NCI-H146 treated with DMSO at 0.1 percent for 48 hours (cell line): ENCODE measurements around the gene XAB2.
A peak's percentile ranks its signal among the peaks of the same experiment; 100 is the strongest.

ENCODE experiments used
- DNase-seq: peaks from one replicate; lab custom pipeline; 2025; ENCODE audit not compliant: unreplicated experiment; lab: John Stamatoyannopoulos, UW

The XAB2 gene

GRCh38 chr19:7629347-7630054 is at the start of gene XAB2, which contains the start of gene PET100:
TSS of gene XAB2 (minus strand) at chr19:7629545. CDS start at chr19:7629527, 18 bp downstream.
TSS of gene PET100 (plus strand) at chr19:7629793. CDS start at chr19:7629834, 41 bp downstream.
- DNase-seq = peak; percentile 94

- no peak for DNase-seq
Observed at GRCh38 chr19:7677669-7678311, 48.4 kb upstream of the XAB2 start.

DNA sequence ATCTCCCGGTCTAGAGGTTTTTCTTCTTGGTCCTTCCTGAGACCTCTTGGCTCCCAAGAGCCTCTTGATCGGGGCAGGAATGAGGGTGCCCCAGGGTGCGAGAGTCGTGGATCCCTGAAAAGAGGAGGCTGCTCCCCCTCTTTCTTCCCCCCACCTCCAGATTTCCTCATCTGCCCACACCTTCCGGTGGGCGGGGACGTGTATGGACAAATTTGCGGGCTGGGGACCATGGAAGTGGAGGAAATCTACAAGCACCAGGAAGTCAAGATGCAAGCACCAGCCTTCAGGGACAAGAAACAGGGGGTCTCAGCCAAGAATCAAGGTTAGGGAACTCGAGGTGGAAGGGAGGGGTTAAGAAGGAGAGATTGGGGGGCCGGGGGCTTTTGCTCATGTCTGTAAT is 47.5 kb upstream of the XAB2 start, which contains the start of gene MCEMP1:
MCEMP1 (plus strand) TSS at position 237 of the 400 bp plus-strand sequence; CDS start at position 268, 31 bp downstream.
- DNase-seq = no peak

DNA sequence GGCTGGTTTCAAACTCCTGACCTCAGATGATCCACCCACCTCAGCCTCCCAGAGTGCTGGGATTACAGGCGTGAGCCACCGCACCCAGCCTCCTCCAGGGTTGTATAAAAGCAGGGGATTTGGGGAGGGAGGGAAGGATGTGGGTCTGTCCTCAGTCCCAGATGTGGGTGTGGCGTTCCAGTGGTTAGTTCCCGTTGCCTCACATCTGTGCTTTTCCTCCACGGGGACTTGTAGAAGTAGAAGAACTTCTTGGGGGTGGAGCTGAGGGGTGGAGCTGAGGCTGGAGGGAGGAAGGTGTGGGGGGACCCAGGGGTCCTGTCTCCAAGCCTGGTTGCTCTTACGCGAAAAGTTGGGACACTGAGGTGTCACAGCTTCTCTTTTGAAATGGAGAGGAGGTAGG is 47.0 kb upstream of the XAB2 start:
- DNase-seq = no peak

DNA sequence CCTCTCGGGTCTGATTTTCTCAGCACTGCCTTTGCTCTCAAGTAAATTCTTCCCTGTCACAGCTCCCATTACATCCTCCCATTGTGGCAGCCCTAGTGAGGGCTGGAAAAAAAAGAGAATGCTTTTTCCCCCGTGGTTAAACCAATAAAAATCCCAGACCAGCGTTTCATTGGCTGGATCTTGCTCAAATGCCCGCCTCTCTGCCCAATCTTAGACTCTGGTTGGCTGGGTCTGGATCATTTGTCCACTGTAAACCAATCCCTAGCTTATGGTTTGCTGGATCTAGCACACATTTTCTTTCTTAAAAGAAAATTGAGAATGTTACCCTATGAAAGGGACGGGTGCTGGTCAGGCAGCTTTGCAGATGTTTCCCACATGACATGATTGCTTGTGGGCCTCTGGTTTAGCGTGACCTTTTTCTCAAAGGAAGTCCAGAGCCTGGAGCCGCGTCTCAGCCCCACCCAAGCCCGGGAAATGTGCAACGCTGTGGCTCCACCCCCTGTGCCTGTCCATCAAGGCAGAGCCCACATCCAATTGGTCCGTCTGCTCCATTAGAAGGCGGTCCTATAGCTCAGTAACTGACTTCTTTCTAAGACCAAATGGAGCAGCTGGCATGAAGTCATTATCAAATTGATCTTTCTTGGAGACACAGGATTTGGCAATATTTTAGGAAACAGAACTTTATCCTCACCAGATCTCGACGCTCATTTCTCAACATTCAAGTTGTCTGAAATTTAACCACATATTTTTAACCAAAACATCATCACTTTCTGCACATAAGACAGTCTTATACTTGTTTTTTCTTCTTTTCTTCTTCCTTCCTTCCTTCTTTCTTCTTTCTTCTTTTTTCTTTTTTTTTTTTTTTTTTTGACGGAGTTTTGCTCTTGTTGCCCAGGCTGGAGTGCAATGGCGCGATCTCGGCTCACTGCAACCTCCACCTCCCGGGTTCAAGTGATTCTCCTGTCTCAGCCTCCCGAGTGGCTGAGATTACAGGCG is 45.0 kb upstream of the XAB2 start:
- peak; percentile 21 for DNase-seq

DNA sequence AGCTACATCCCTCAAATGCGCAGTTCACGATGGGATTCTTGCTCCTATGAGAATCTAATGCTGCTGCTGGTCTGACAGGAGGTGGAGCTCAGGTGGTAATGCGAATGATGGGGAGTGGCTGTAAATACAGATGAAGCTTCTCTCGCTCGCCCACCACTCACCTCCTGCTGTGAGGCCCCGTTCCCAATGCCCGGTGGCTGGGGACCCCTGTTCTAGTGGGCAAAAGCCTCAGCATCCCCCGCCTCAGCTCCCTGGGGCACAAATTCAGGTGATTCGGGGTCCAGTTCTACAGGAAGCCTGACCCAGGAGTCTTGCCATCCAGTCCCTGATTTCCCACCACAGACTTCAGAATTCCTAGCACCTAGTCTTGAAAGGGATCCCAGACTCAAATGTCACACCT is 43.2 kb upstream of the XAB2 start:
- no peak for DNase-seq

DNA sequence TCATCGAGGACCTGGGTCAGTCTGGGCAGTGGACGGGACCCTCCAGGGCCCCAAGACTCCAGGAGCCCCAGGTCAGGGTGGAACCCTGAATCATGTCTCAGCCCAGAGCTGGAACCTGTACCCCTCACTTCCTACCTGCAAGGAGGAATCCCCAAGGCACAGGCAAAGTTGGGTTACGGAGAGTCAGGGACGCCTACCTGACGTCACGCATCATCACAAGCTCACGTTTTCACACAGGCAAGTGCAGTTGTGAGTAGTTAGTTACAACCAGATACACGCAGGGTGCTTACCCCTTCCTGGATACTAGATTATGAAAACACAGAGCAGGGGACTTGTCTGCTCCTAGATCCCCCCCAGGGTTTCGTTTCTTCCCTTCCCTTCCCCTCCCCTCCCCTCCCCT is 41.4 kb upstream of the XAB2 start:
- DNase-seq = no peak

DNA sequence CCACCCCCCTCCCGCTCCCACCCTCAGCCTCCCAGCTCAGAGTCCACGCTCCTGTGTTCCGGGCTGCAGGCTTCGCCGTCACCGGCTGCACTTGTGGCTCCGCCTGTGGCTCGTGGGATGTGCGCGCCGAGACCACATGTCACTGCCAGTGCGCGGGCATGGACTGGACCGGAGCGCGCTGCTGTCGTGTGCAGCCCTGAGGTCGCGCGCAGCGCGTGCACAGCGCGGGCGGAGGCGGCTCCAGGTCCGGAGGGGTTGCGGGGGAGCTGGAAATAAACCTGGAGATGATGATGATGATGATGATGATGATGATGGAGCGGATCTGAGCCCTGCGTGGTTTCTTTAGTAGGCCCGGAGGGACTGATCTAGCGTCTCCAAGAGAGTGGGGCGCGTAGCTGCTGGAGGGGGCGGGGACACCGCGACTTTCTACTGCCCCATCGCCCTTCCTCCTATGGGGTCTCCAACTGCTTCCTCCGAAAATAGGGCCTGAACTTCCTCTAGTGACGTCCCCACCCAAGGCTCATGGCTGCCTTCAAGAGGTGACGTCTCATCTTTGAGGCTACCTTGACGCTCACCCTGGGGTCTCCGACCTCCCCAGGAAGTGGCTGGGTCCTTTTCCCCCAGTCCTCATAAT is 40.9 kb upstream of the XAB2 start:
- no peak for DNase-seq

DNA sequence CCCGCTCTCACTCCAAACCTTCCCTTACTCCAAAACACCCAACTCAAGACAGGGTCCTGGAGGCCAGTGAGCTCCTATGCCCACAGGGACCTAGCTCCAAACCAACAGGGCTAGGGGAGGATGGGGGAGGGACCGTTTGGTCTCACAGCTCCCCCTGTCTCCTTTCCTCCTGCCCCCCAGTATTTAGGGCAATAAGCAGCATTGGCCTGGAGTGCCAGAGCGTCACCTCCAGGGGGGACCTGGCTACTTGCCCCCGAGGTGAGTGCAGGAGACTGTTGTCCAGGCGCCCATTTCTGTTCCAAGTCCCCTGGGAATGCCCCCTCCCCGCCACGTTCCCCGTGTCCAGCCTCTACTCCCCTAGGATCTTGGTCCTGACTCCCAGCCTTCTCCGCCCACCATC is 40.3 kb upstream of the XAB2 start:
- no peak for DNase-seq

- no peak for DNase-seq
Observed at GRCh38 chr19:7668842-7669241, 39.5 kb upstream of the XAB2 start, which contains the start of gene RETN. TSS of gene RETN (plus strand) at chr19:7669049. CDS start at chr19:7669327, 278 bp downstream.

- no peak for DNase-seq
Observed at GRCh38 chr19:7665076-7665475, 35.7 kb upstream of the XAB2 start.

GRCh38 chr19:7663706-7664105 is 34.4 kb upstream of the XAB2 start:
- no peak for DNase-seq

GRCh38 chr19:7662657-7663056 is 33.3 kb upstream of the XAB2 start:
- DNase-seq = no peak

GRCh38 chr19:7661744-7662538 is 32.6 kb upstream of the XAB2 start:
- DNase-seq = no peak

DNA sequence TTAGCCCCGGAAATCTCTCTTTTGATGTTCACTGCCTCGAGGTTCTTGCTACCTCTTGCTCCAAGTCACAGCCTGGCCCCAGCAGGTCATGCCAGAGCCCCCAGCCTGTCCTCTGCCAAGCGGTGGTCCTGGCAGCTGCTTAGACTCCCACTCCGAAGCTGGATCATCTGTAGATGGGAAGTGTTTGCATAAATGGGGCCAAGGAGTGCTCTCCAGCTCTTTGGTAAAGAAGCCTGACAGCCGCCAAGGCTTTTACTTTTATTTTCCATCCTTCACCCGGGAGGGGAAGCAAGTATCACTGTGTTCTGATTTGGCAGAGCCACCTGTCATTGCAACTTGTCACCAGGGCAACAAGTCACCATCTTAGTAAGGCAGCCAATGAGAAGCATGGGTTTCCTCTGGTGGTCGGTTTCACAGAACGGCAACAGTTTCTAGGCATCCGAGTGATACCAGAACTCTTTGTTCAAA is 28.9 kb upstream of the XAB2 start:
- no peak for DNase-seq

DNA sequence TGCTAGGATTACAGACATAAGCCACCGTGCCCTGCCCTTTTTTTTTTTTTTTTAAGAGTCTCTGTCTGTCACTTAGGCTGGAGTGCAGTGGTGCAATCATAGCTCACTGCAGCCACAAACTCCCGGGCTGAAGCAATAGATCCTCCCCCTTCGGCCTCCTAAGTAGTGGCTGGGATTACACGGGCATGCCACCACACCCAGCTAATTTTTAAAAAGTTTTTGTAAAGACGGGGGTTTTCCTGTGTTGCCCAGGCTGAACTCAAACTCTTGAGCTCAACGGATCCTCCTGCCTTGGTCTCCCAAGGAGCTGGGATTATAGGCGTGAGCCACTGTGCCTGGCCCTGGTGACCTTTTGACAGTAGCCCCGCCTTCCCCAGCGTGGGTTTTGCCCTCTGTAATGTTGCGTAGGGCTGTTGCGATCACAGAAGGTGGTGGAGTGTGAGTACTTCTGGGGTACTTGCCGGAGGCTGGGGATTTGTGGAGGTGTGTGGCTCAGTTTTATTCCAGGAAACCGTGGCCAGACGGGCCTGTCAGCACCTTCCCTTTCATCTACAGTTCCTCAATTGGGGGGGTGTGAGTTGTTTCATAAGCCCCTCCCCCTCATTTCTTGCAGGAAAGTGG is 27.9 kb upstream of the XAB2 start:
- no peak for DNase-seq

- no peak for DNase-seq
Observed at GRCh38 chr19:7655581-7655980, 26.2 kb upstream of the XAB2 start.

DNA sequence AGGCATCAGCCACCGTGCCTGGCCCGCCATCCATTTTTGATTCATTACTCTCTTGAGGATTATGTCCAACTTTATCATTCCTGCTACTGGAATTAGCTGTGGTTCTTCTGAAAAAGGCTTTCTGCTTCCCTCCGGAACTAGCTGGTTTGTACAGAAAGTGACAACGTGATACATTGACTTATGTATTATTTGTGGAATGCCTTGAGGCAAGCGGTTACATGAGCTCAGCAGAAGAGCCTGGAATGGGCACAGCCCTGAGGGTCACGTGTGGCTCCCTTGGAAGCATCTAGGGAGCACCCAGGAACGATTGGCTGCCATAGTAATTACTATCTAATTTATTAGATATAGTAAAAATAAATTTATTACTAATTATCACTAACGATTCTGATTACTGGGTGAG is 25.1 kb upstream of the XAB2 start:
- no peak for DNase-seq

DNA sequence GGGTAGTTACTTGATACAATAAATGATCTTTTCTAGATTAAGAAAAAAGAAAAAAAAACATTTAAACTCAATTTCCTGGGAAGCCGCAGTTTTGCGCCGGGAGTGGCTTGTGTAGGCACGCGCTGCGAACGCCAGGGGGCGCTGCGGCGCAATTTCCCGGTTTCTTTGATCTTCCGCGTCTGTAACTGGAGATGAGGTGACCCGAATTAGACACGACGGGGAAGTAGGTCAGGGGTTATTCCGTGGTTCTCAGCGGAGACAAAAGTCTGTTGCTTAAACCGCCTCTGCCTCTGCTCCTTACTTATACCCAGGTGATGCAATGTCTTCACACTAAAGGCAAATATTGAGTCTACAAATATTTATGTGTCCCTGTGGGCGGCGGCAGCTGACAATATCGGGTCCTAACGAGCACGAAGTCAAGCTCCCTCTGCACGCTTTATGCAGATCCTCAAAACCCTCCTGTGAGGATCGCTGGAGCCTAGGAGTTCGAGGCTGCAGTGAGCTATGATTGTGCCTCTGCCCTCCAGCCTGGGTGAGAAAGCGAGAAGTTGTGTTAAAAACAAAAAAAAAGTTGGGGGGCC is 22.8 kb upstream of the XAB2 start:
- peak; percentile 30 for DNase-seq
